HepG2 (cell line): Measurements from ENCODE around the gene UBE3D. TPM values are rescaled to one million over a fixed set of nuclear protein-coding genes. Genes with fewer than 3 reads are reported as not detected.

Source experiments
- ATAC-seq: fragments of 200-7000 bp; cut with Tn5 transposase; 3 replicates; pipeline ENCODE4 v1.9.1; 2020; ENCODE audit warnings: mild to moderate bottlenecking, moderate library complexity
- BruUV-seq: library from RNA; stranded (reverse); fragments of 400-500 nt; replicated peaks from 2 replicates; lab custom pipeline; 2021; lab: Mats Ljungman, UMichigan
- CTCF ChIA-PET: fragments of 300-600 bp; formaldehyde crosslinking; extraction: SDS; loops from one replicate; lab custom pipeline; 2021; ENCODE audit warnings: low total read pairs, inconsistent platforms, low intra/inter-chr PET ratio; lab: Yijun Ruan, JAX
- POLR2A ChIA-PET: fragments of 350-600 bp; sonication (Branson Sonifier 250); formaldehyde crosslinking; loops from one replicate; lab custom pipeline; 2020; ENCODE audit warnings: antibody characterized with exemption, inconsistent platforms; lab: Yijun Ruan, JAX
- DNase-seq: peaks from one replicate; pipeline ENCODE4 v3.0.0-alpha.2; 2015; ENCODE audit warnings: low spot score
- FAIRE-seq: peaks from 3 replicates; lab custom pipeline; 2011; peaks lifted over from hg19 to GRCh38; lab: Jason Lieb, UNC
- H2AFZ ChIP-seq: one replicate; pipeline ENCODE4 v1.6.1; 2011; ENCODE audit warnings: low read length, inconsistent platforms
- H3K27ac ChIP-seq: fragments of 300-600 bp; 3 replicates; pipeline ENCODE4 v1.8.0; 2011; ENCODE audit warnings: mixed run types, mild to moderate bottlenecking, mixed read lengths, low read length, inconsistent platforms; ENCODE audit not compliant: insufficient read depth; ENCODE audit errors: extremely low read length
- H3K27me3 ChIP-seq, 2 experiments: fragments of 200-600 bp in 1 of 2; 2 replicates in 1 of 2; 3 replicates in 1 of 2; pipeline versions ENCODE4 v1.6.0 to v1.8.0; 2011; ENCODE audit warnings: low read length in 2 of 2, mild to moderate bottlenecking in 2 of 2, moderate library complexity in 2 of 2, inconsistent platforms in 1 of 2; ENCODE audit not compliant: insufficient read depth in 2 of 2, control insufficient read depth in 1 of 2
- H3K36me3 ChIP-seq, 2 experiments: fragments of 200-600 bp in 1 of 2; replicated peaks in 1 of 2; 2 replicates in 1 of 2; 3 replicates in 1 of 2; pipeline versions ENCODE4 v1.5.1 to v1.8.0; 2011; ENCODE audit warnings: low read length in 2 of 2, inconsistent platforms in 1 of 2; ENCODE audit not compliant: insufficient read depth in 2 of 2, control insufficient read depth in 1 of 2
- H3K4me1 ChIP-seq: 2 replicates; pipeline ENCODE4 v1.5.1; 2012; ENCODE audit warnings: low read length, inconsistent platforms; ENCODE audit not compliant: insufficient read depth
- H3K4me2 ChIP-seq: 2 replicates; pipeline ENCODE4 v1.6.0; 2011; ENCODE audit warnings: low read depth, low read length, inconsistent platforms
- H3K4me3 ChIP-seq, 3 experiments: fragments of 200-600 bp in 1 of 3; sonication (generic), shearing (Covaris generic) in 1 of 3; replicated peaks in 1 of 3; 2 replicates each; pipeline ENCODE4 v1.5.1; 2011 to 2016; ENCODE audit warnings: low read length in 3 of 3, inconsistent platforms in 2 of 3, low read depth in 2 of 3, mild to moderate bottlenecking in 2 of 3, control low read depth in 1 of 3, mixed read lengths in 1 of 3; ENCODE audit not compliant: insufficient read depth in 1 of 3
- H3K79me2 ChIP-seq: one replicate; pipeline ENCODE4 v1.6.1; 2011; ENCODE audit warnings: low read length, inconsistent platforms; ENCODE audit not compliant: insufficient read depth
- H3K9ac ChIP-seq: 2 replicates; pipeline ENCODE4 v1.6.0; 2011; ENCODE audit warnings: mild to moderate bottlenecking, low read depth, low read length, inconsistent platforms; ENCODE audit not compliant: insufficient read depth
- H3K9me3 ChIP-seq: 2 replicates; pipeline ENCODE4 v1.5.1; 2012; ENCODE audit warnings: mild to moderate bottlenecking, low read length
- H4K20me1 ChIP-seq: 2 replicates; pipeline ENCODE4 v1.6.0; 2011; ENCODE audit warnings: inconsistent platforms, mild to moderate bottlenecking, low read length, moderate library complexity; ENCODE audit not compliant: insufficient read depth
- ISX ChIP-seq: sonication (generic); formaldehyde crosslinking; conservative IDR thresholded peaks from 2 replicates; pipeline ENCODE4 v1.5.0; 2020; ENCODE audit warnings: missing genetic modification reagents
- REL ChIP-seq: sonication (generic); formaldehyde crosslinking; conservative IDR thresholded peaks from 2 replicates; pipeline ENCODE4 v1.8.0; 2022; ENCODE audit warnings: mild to moderate bottlenecking, missing genetic modification reagents, moderate library complexity
- SIX1 ChIP-seq: sonication (generic); formaldehyde crosslinking; IDR thresholded peaks from 2 replicates; pipeline ENCODE4 v1.4.0; 2020; ENCODE audit warnings: missing genetic modification reagents, borderline replicate concordance
- TCF7L2 ChIP-seq: IDR thresholded peaks from 2 replicates; pipeline ENCODE4 v1.6.1; 2011; ENCODE audit warnings: mild to moderate bottlenecking, low read depth, low read length, moderate library complexity
- ZNF121 ChIP-seq: sonication (generic); formaldehyde crosslinking; IDR thresholded peaks from 2 replicates; pipeline ENCODE4 v1.5.0; 2020; ENCODE audit warnings: mild to moderate bottlenecking, missing genetic modification reagents
- ZNF343 ChIP-seq: sonication (generic); formaldehyde crosslinking; IDR thresholded peaks from 2 replicates; pipeline ENCODE4 v1.4.0; 2020; ENCODE audit warnings: mild to moderate bottlenecking, missing genetic modification reagents
- ZNF468 ChIP-seq: sonication (generic); formaldehyde crosslinking; IDR thresholded peaks from 2 replicates; pipeline ENCODE4 v1.8.0; 2022; ENCODE audit warnings: mild to moderate bottlenecking, moderate library complexity, missing genetic modification reagents
- ZNF816 ChIP-seq: sonication (generic); formaldehyde crosslinking; IDR thresholded peaks from 2 replicates; pipeline ENCODE4 v1.8.0; 2022; ENCODE audit warnings: missing genetic modification reagents, mild to moderate bottlenecking, borderline replicate concordance
- WGBS: methylation state at CpG from one replicate; pipeline ENCODE4 v1.1.6; 2017; ENCODE audit warnings: low lambda C conversion rate; 5-methylcytosine and 5-hydroxymethylcytosine counted together
- in situ Hi-C: cut with HindIII; loops from 2 replicates; pipeline ENCODE4 v1.10.0; 2017; ENCODE audit warnings: low pct_unique_long_range_greater_than_20kb; ENCODE audit not compliant: extremely low pct_ligation_motif_present
- intact Hi-C: fragments of 100-400 bp; cut with micrococcal nuclease; formaldehyde crosslinking; loops from one replicate; pipeline ENCODE4 v1.10.0; 2022; ENCODE audit not compliant: unreplicated experiment
- polyA plus RNA-seq, 8 experiments: library from polyadenylated mRNA; depleted of rRNA in 3 of 8; stranded (reverse) in 7 of 8; unstranded in 1 of 8; fragments of >200 nt; fragmentation: Illumina TruSeq in 4 of 8; extraction: Trizol in 4 of 8; gene quantifications; 2 replicates each; pipeline versions ENCODE4 v1.2.1 to v1.2.3, GENCODE V29; 2011 to 2016; ENCODE audit warnings: low read depth in 4 of 8, missing spikeins in 1 of 8, mixed read lengths in 1 of 8; ENCODE audit not compliant: insufficient read depth in 1 of 8
- total RNA-seq, 5 experiments: library from RNA; depleted of rRNA; stranded (reverse); fragments of >200 nt; fragmentation: Illumina TruSeq; extraction: Trizol; gene quantifications; 2 replicates each; pipeline ENCODE4 v1.2.3, GENCODE V29; 2016; ENCODE audit warnings: low read depth in 1 of 5
- TF ChIP-seq, protein P1 (sequence below): sonication (generic); formaldehyde crosslinking; IDR thresholded peaks from 2 replicates; pipeline ENCODE4 v1.4.0; 2020; ENCODE audit warnings: missing genetic modification reagents, borderline replicate concordance
- TF ChIP-seq, protein P2 (sequence below): sonication (generic); formaldehyde crosslinking; IDR thresholded peaks from 2 replicates; pipeline ENCODE4 v1.8.0; 2022; ENCODE audit warnings: mild to moderate bottlenecking, missing genetic modification reagents; ENCODE audit not compliant: insufficient replicate concordance
- TF ChIP-seq, protein P3 (sequence below): IDR thresholded peaks from 2 replicates; pipeline ENCODE4 v1.6.1; 2016; ENCODE audit warnings: missing compliant biosample characterization, missing genetic modification reagents, borderline replicate concordance

UBE3D gene
- total and polyA plus RNA-seq, 2 of the 13 experiments (the other 11 are each of a cell fraction or from before 2014, with no cell fraction given) = 5.1 to 11.4 TPM

DNA sequence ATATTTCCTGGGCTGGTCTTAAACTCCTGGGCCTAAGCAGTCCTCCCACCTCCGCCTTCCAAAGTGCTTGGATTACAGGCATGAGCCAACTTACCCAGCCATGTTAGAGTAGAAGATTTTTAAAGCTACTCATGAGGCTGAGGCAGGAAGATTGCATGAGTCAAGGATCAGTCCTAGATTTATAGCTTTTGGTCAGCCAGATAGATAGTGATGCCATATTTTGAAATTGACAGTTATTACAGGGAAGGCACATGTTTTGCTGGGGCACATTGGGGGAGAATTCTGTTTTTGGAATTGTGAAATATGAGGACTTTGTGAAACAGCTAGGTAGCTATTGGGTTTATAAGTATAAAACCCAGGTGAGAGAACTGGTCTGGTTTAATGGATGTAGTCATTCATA is 42.7 kb upstream of the UBE3D start:
- no peaks in the 10 kb centered on the region for H4K20me1 ChIP-seq
- CTCF ChIA-PET = no interaction called here
- no peaks in the 10 kb centered on the region for H3K27me3 ChIP-seq
- H2AFZ ChIP-seq = no peak overlapping the region
- POLR2A ChIA-PET = no interaction called here
- no peaks in the 10 kb centered on the region for H3K79me2 ChIP-seq
- no peak overlapping the region for H3K4me2 ChIP-seq
- no TSS peak for BruUV-seq
- H3K36me3 ChIP-seq = 0 out of 5 replicates have a peak, but pooled peaks cover 0 to 3% of the 10 kb centered on the region in 2 experiments
- DNase-seq (no peak), ATAC-seq (no peak), FAIRE-seq (no peak)
- H3K9ac ChIP-seq = no peak overlapping the region
- H3K4me3 ChIP-seq = no peak overlapping the region
- in situ Hi-C loops = no loop called here
- intact Hi-C loops = no loop called here
- WGBS = 100% methylated on average over 1 of the region's 1 CpG
- H3K4me1 ChIP-seq = no peaks in the 10 kb centered on the region
- no peaks in the 10 kb centered on the region for H3K9me3 ChIP-seq
- no peak overlapping the region for H3K27ac ChIP-seq
- TF ChIP-seq ZNF121 = no peak
- TF ChIP-seq, protein P1, sequence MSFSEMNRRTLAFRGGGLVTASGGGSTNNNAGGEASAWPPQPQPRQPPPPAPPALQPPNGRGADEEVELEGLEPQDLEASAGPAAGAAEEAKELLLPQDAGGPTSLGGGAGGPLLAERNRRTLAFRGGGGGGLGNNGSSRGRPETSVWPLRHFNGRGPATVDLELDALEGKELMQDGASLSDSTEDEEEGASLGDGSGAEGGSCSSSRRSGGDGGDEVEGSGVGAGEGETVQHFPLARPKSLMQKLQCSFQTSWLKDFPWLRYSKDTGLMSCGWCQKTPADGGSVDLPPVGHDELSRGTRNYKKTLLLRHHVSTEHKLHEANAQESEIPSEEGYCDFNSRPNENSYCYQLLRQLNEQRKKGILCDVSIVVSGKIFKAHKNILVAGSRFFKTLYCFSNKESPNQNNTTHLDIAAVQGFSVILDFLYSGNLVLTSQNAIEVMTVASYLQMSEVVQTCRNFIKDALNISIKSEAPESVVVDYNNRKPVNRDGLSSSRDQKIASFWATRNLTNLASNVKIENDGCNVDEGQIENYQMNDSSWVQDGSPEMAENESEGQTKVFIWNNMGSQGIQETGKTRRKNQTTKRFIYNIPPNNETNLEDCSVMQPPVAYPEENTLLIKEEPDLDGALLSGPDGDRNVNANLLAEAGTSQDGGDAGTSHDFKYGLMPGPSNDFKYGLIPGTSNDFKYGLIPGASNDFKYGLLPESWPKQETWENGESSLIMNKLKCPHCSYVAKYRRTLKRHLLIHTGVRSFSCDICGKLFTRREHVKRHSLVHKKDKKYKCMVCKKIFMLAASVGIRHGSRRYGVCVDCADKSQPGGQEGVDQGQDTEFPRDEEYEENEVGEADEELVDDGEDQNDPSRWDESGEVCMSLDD (CRISPR knock-in tag) = no peak
- TF ChIP-seq TCF7L2 = no peak
- TF ChIP-seq, protein P2, sequence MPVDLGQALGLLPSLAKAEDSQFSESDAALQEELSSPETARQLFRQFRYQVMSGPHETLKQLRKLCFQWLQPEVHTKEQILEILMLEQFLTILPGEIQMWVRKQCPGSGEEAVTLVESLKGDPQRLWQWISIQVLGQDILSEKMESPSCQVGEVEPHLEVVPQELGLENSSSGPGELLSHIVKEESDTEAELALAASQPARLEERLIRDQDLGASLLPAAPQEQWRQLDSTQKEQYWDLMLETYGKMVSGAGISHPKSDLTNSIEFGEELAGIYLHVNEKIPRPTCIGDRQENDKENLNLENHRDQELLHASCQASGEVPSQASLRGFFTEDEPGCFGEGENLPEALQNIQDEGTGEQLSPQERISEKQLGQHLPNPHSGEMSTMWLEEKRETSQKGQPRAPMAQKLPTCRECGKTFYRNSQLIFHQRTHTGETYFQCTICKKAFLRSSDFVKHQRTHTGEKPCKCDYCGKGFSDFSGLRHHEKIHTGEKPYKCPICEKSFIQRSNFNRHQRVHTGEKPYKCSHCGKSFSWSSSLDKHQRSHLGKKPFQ (CRISPR knock-in tag) = no peak
- TF ChIP-seq ZNF343 (CRISPR knock-in tag) = no peak
- TF ChIP-seq, protein P3, sequence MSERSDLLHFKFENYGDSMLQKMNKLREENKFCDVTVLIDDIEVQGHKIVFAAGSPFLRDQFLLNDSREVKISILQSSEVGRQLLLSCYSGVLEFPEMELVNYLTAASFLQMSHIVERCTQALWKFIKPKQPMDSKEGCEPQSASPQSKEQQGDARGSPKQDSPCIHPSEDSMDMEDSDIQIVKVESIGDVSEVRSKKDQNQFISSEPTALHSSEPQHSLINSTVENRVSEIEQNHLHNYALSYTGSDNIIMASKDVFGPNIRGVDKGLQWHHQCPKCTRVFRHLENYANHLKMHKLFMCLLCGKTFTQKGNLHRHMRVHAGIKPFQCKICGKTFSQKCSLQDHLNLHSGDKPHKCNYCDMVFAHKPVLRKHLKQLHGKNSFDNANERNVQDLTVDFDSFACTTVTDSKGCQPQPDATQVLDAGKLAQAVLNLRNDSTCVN (CRISPR knock-in tag) = no peak
- no peak for TF ChIP-seq ZNF816 (CRISPR knock-in tag)
- TF ChIP-seq SIX1 (CRISPR knock-in tag) = no peak
- TF ChIP-seq ZNF468 (CRISPR knock-in tag) = no peak
- no peak for TF ChIP-seq REL (CRISPR knock-in tag)
- no peak for TF ChIP-seq ISX (CRISPR knock-in tag)
